HepG2 (cell line): Measurements from ENCODE around the gene CD40. TPM values are rescaled to one million over a fixed set of nuclear protein-coding genes. Genes with fewer than 3 reads are reported as not detected.

ENCODE experiments used
- HDAC2 ChIP-seq: sonication (generic); formaldehyde crosslinking; IDR thresholded peaks from 2 replicates; pipeline ENCODE4 v1.4.0; 2020; ENCODE audit warnings: missing genetic modification reagents
- HMGA1 ChIP-seq: sonication (generic); formaldehyde crosslinking; conservative IDR thresholded peaks from 2 replicates; pipeline ENCODE4 v1.4.0; 2020; ENCODE audit warnings: missing genetic modification reagents
- HMGXB3 ChIP-seq: sonication (generic); formaldehyde crosslinking; IDR thresholded peaks from 2 replicates; pipeline ENCODE4 v1.4.0; 2020; ENCODE audit warnings: missing genetic modification reagents, borderline replicate concordance
- JARID2 ChIP-seq: sonication (generic); formaldehyde crosslinking; IDR thresholded peaks from 2 replicates; pipeline ENCODE4 v1.8.1; 2023; ENCODE audit warnings: missing genetic modification reagents, inconsistent platforms; ENCODE audit not compliant: insufficient replicate concordance
- KDM2A ChIP-seq: sonication (generic); formaldehyde crosslinking; IDR thresholded peaks from 2 replicates; pipeline ENCODE4 v1.4.0; 2020; ENCODE audit warnings: low read depth, missing genetic modification reagents, borderline replicate concordance
- MXD3 ChIP-seq: IDR thresholded peaks from 2 replicates; pipeline ENCODE4 v1.6.1; 2016; ENCODE audit warnings: mild to moderate bottlenecking, missing biosample characterization, missing genetic modification reagents
- NFKB2 ChIP-seq: sonication (generic); formaldehyde crosslinking; IDR thresholded peaks from 2 replicates; pipeline ENCODE4 v1.4.0; 2020; ENCODE audit warnings: missing genetic modification reagents, borderline replicate concordance
- ZBTB21 ChIP-seq: sonication (generic); formaldehyde crosslinking; IDR thresholded peaks from 2 replicates; pipeline ENCODE4 v1.4.0; 2020; ENCODE audit warnings: missing genetic modification reagents
- ZBTB49 ChIP-seq: sonication (generic); formaldehyde crosslinking; IDR thresholded peaks from 2 replicates; pipeline ENCODE4 v1.4.0; 2020; ENCODE audit warnings: missing genetic modification reagents, borderline replicate concordance
- ZEB1 ChIP-seq: IDR thresholded peaks from 2 replicates; pipeline ENCODE4 v1.6.1; 2012; ENCODE audit warnings: mild to moderate bottlenecking, low read depth, inconsistent platforms; ENCODE audit not compliant: insufficient replicate concordance
- ZFY ChIP-seq: sonication (generic); formaldehyde crosslinking; IDR thresholded peaks from 2 replicates; pipeline ENCODE4 v1.4.0; 2020; ENCODE audit warnings: missing genetic modification reagents
- ZNF180 ChIP-seq: sonication (generic); formaldehyde crosslinking; IDR thresholded peaks from 2 replicates; pipeline ENCODE4 v1.4.0; 2020; ENCODE audit warnings: low read depth, missing genetic modification reagents, borderline replicate concordance
- ZNF232 ChIP-seq: sonication (generic); formaldehyde crosslinking; IDR thresholded peaks from 2 replicates; pipeline ENCODE4 v1.4.0; 2020; ENCODE audit warnings: missing genetic modification reagents, borderline replicate concordance
- ZNF234 ChIP-seq: sonication (generic); formaldehyde crosslinking; conservative IDR thresholded peaks from 2 replicates; pipeline ENCODE4 v1.5.1; 2020; ENCODE audit warnings: mild to moderate bottlenecking, missing genetic modification reagents
- ZNF367 ChIP-seq: sonication (generic); formaldehyde crosslinking; IDR thresholded peaks from 2 replicates; pipeline ENCODE4 v1.4.0; 2020; ENCODE audit warnings: missing genetic modification reagents, borderline replicate concordance
- ZNF414 ChIP-seq: sonication (generic); formaldehyde crosslinking; IDR thresholded peaks from 2 replicates; pipeline ENCODE4 v1.5.0; 2020; ENCODE audit warnings: missing genetic modification reagents
- ZNF431 ChIP-seq: sonication (generic); formaldehyde crosslinking; IDR thresholded peaks from 2 replicates; pipeline ENCODE4 v1.9.0; 2022; ENCODE audit warnings: missing genetic modification reagents, low read depth, mild to moderate bottlenecking, borderline replicate concordance
- polyA plus RNA-seq, 8 experiments: library from polyadenylated mRNA; depleted of rRNA in 3 of 8; stranded (reverse) in 7 of 8; unstranded in 1 of 8; fragments of >200 nt; fragmentation: Illumina TruSeq in 4 of 8; extraction: Trizol in 4 of 8; gene quantifications; 2 replicates each; pipeline versions ENCODE4 v1.2.1 to v1.2.3, GENCODE V29; 2011 to 2016; ENCODE audit warnings: low read depth in 4 of 8, missing spikeins in 1 of 8, mixed read lengths in 1 of 8; ENCODE audit not compliant: insufficient read depth in 1 of 8
- total RNA-seq, 5 experiments: library from RNA; depleted of rRNA; stranded (reverse); fragments of >200 nt; fragmentation: Illumina TruSeq; extraction: Trizol; gene quantifications; 2 replicates each; pipeline ENCODE4 v1.2.3, GENCODE V29; 2016; ENCODE audit warnings: low read depth in 1 of 5
- TF ChIP-seq, protein P1 (sequence below): sonication (generic); formaldehyde crosslinking; IDR thresholded peaks from 2 replicates; pipeline ENCODE4 v1.8.0; 2022; ENCODE audit warnings: missing genetic modification reagents, mild to moderate bottlenecking, inconsistent platforms, borderline replicate concordance

Gene CD40
- total and polyA plus RNA-seq, 2 of the 13 experiments (the other 11 are each of a cell fraction or from before 2014, with no cell fraction given) = 4.6 to 13.4 TPM

- no peak for TF ChIP-seq ZNF367 (CRISPR knock-in tag)
- no peak for TF ChIP-seq JARID2 (CRISPR knock-in tag)
- TF ChIP-seq, protein P1, sequence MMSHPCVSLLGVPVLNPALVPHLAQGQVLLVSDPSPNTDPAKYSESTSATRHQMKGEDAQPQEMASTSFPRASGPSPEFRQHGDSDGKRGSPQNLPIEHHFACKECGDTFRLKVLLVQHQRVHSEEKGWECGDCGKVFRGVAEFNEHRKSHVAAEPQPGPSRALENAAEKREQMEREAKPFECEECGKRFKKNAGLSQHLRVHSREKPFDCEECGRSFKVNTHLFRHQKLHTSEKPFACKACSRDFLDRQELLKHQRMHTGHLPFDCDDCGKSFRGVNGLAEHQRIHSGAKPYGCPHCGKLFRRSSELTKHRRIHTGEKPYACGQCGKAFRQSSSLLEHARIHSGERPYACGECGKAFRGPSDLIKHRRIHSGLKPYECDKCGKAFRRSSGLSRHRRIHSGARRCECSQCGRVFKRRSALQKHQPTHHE (CRISPR knock-in tag) = no peak
- TF ChIP-seq HMGXB3 (CRISPR knock-in tag) = no peak
- no peak for TF ChIP-seq ZFY (CRISPR knock-in tag)
- no peak for TF ChIP-seq HMGA1 (CRISPR knock-in tag)
- TF ChIP-seq MXD3 (CRISPR knock-in tag) = no peak
- no peak for TF ChIP-seq HDAC2
- peak; percentile 71 for TF ChIP-seq KDM2A (CRISPR knock-in tag)
- no peak for TF ChIP-seq ZNF232 (CRISPR knock-in tag)
- peak; percentile 27; the same call in 1 of the 2 replicates for TF ChIP-seq ZNF431
- no peak for TF ChIP-seq ZEB1
- TF ChIP-seq ZBTB49 = 0 out of 2 replicates have a peak, but pooled peaks have one; percentile 18
- TF ChIP-seq ZNF234 (CRISPR knock-in tag) = no peak
- TF ChIP-seq ZNF414 = no peak
- no peak for TF ChIP-seq ZBTB21 (CRISPR knock-in tag)
- peak; percentile 50; the same call in 1 of the 2 replicates for TF ChIP-seq NFKB2 (CRISPR knock-in tag)
- TF ChIP-seq ZNF180 (CRISPR knock-in tag) = no peak
Observed at GRCh38 chr20:46132705-46133120, 14.6 kb downstream of the CD40 start (continued).
